Right hindlimb (tissue), 1 donor: ENCODE measurements around the gene TRIP13.

Experiments
- DNase-seq: peaks from one replicate; pipeline ENCODE4 v3.0.0-alpha.2; 2018

The TRIP13 gene

GRCh38 chr5:854966-855743 lies 37.5 kb upstream of the TRIP13 start:
- DNase-seq: no peak

DNA sequence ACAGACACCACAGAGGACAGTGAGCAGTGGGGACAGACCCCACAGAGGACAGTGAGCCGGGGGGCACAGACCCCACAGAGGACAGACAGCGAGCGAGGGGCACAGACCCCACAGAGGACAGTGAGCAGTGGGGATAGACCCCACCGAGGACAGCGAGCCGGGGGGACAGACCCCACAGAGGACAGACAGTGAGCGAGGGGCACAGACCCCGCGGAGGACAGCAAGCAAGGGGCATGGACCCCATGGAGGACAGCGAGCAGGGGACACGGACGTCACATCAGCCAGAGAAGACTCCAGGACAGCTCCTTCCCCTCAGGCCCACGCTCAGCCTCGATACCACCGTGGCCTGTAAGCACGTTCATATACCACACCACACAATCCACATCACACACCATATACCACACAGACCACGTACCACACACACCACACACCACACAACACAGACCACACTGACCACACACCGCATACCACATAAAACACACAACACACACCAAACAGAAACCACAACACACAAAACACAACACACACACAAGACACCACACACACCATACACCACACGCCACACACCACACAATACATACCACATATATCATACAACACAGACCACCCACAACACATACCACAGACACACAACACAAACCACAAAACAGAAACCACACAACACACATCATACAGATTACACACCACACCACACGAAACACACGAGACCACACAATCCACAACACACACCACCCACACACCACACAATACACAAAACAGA lies 36.7 kb upstream of the TRIP13 start:
- no peak for DNase-seq

DNA sequence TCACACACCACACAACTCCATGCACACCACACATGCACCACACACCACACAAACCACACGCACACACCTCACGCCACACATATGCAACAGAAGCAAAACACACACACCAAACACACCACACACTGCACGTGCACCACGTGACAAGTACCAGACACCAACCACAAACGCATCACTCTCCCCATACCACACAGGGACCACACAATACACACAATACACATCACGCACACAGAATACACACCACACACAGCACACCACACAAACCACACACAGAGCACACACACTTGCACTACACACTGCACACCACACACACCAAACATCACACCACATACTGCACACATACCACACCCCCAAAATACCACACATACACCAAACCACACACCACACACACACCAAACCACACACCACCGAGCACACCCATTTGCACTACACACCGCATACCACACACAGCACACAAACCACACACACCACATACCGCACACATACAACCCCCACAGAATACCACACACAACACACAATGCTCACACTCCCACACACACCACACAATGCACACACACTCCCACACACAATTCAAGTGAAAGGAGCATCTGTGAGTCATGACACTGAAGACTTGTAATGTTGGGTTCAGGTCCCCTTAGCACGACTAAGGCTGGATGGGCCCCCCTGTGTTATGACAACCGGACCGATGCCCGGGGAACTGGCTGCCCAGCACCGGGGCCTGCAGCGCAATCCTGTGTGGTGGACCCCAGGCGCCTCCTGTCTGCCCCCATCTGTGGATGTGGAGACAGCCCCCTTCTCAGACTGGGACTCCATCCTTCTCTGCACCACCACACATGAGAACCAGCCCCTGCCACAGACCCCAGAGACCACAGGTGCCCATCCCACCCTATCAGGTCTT lies 35.9 kb upstream of the TRIP13 start:
- no peak for DNase-seq

- DNase-seq: no peak
Measured at GRCh38 chr5:858726-859125, 34.0 kb upstream of the TRIP13 start.

- DNase-seq: no peak
Measured at GRCh38 chr5:859391-859790, 33.3 kb upstream of the TRIP13 start.

DNA sequence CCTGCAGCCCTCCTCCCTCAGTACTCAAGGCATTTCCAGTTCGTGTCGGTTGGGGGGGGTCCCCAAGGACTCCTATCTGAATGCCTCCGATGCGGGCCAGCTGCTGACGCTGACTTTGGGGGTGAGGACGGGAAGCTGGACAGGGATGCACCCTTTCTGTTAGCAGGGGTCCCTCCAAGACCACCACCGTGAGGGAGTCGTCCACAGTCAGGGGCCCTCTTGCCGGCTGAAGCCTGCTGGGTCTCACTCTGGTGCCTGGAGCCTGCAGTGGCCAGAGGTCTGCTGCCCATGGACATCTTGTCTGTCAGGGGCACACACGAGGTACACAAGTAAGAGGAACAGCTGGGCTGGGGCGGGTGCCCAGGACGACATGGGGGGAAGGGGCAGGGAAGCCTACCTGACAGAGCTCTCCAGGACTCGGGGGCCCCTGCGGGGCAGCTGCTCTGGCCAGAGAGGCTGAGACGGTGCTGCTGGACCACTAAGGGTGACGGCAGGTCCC lies 32.8 kb upstream of the TRIP13 start:
- DNase-seq: no peak

GRCh38 chr5:860506-861150 lies 32.1 kb upstream of the TRIP13 start:
- DNase-seq: no peak

DNA sequence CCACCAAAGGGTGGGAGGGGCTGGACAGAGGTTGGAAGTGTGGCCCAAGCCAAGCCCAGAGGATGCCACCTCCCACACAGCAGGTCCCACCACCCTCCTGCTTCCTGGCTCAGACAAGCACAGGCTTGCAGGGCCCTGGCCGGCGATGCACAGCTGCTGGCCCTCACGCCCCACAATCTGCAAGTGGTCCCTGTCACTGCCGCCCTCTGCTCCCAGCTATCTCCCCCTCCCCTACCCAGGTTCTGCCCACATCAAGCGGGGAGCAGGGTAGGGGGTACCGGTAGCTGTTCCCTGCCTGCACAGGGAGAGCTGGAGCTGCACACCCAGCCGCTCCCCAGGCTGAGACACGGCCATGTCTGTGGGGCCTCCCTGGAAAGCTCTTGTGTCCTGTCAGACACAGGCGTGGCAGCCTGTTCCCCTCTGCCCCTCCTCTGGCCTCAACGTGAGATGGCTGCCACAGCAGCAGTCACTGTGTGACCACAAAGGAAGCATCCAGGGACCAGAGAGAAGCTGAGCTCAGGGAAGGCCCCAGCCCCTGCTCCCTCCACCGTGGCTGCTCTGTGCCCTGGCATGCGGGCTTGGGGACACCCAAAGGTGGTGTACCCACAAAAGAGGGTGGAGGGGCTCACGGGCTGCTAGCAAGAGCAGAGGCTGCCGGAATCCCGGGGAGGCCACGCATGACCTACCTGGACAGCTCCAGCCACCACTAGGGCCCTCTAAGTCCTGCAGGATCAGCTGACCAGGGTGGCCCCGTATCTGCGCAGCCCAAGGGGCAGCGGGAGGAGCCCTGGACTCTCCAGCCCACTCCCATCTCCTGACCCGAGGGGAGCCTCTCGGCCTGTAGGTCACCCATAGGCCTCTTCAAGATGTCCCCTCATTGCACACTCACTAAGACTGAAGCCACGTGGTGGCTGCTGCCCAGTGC lies 31.0 kb upstream of the TRIP13 start:
- DNase-seq: no peak

DNA sequence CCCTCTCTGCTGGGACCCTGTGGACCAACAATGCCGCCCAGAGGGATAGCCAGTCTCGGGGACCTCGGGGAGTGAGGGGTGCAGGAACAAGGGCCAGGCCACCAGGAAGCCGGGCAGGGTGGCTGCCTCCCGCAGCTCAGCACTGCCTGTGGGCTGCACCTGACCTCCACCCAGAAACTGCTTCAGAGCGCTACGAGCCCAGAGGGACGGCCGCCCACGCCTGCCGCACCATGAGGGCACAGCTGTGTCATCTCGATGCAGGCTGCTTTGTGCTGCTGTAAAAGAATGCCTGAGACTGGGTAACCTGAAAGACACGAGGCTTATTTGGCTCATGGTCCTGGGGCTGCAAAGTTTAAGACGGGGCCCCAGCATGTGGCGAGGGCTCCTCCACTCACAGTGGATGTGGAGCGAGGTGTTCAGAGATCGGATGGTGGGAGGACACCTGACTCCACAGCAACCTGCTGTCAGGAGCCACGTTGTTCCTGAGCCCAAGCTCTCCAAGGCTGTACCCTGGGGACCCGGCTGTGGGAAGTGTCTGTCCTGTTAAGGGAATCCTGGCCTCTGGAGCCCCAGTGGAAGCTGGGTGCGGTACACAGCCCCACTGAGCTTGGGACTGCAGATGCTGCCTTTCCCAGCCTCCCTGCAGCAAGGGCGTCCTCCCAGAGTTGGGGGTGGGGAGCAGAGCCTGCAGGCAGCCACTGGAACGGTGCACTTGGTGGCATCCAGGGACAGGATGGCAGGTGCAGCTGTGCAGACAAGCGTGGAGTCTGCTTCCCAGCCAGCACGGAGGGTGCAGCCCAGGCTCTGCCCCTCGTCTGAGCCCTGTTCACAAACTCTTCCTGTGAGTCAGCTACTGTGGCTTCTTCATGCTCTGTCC lies 30.1 kb upstream of the TRIP13 start:
- DNase-seq: no peak

DNA sequence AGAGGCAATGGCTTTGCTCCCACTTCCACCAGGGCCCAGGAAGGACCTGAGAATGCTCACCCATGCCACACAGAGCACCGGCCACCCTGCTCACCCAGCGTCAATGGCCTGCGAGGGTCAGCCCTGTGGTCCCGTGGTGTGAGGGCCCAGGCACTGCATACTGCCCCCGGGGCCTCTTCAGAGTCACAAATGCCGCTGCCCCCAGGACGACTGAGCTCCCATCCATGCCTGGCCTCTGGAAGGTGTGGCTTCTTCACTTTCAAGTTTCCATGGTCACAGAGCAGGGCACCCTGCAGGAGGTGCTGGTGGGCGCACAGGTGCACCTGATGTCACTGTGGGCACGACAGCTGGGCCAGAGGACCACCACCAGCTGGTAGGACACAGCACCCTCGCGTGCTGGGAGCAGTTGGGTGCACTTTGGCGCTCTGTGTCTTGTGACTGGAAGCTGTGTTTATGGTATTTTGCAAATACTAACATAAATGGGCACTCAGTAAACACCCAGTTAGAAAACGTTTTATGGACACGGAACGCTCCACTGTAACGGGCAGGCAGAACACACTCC lies 29.4 kb upstream of the TRIP13 start:
- DNase-seq: no peak

GRCh38 chr5:864492-865167 lies 28.1 kb upstream of the TRIP13 start:
- DNase-seq: no peak

GRCh38 chr5:865168-865521 lies 27.5 kb upstream of the TRIP13 start:
- DNase-seq: no peak

GRCh38 chr5:865771-866170 lies 26.9 kb upstream of the TRIP13 start:
- no peak for DNase-seq

DNA sequence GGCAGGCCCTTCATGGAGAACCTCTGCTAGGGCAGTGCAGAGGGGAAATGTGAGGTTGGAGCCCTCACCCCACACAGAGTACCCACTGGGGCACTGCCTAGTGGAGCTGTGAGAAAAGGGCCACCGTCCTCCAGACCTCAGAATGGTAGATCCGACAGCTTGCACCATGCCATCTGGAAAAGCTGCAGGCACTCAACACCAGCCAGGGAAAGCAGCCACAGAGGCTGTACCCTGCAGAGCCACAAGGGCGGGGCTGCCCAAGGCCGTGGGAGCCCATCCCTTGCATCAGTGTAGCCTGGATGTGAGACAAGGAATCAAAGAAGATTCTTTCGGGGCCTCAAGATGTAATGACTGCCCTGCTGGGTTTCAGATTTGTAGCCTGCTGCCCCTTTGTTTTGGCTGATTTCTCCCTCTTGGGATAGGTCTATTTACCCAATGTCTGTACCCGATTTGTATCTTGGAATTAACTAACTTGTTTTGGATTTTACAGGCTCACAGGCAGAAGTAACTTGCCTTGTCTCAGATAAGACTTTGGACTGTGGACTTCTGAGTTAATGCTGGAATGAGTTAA lies 25.3 kb upstream of the TRIP13 start:
- DNase-seq: no peak

- DNase-seq: no peak
Measured at GRCh38 chr5:868428-869135, 24.1 kb upstream of the TRIP13 start.

GRCh38 chr5:870956-871355 lies 21.7 kb upstream of the TRIP13 start:
- no peak for DNase-seq

GRCh38 chr5:871596-872298 lies 20.9 kb upstream of the TRIP13 start:
- DNase-seq: no peak

DNA sequence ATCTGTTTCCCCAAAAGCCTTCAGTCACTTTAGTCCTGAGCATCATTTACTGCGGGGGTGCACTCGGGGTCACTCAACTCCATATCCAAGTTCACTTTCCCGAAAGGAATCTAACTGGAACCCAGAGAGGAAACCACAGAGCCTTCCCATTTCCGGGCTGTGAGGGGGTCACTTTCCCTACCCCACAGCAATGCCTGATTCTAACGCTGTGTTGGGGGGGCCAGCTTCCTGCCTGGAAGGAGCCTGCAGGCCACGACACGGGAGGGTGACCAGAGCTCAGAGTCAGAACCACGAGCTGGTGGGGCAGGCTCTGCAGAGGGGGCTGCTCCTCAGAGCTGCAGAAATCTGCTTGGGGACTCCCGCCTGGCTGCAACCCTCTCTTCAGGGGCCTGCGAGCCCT lies 20.4 kb upstream of the TRIP13 start:
- DNase-seq: no peak
